A549 (cell line): ENCODE results near the gene EIF3A. TPM values are rescaled to one million over a fixed set of nuclear protein-coding genes. Genes with fewer than 3 reads are reported as not detected.
A peak's percentile ranks its signal among the peaks of the same experiment; 100 is the strongest.

Source experiments
- ATAC-seq, 2 experiments: fragments of 200-7000 bp in 1 of 2; fragments of >200 bp in 1 of 2; cut with Nextera tagmentation in 1 of 2; cut with Tn5 transposase in 1 of 2; 3 replicates each; pipeline versions ENCODE4 v1.8.0 to v1.9.1; 2018 to 2020; ENCODE audit warnings: mild to moderate bottlenecking in 1 of 2, moderate library complexity in 1 of 2
- CTCF ChIA-PET: fragments of 300-600 bp; sonication (Branson Sonifier 250); formaldehyde crosslinking; extraction: SDS; loops from one replicate; lab custom pipeline; 2021; ENCODE audit warnings: antibody characterized with exemption, inconsistent platforms; lab: Yijun Ruan, JAX
- POLR2A ChIA-PET: fragments of 350-600 bp; formaldehyde crosslinking; extraction: SDS; loops from one replicate; lab custom pipeline; 2021; ENCODE audit warnings: antibody characterized with exemption, inconsistent platforms; lab: Yijun Ruan, JAX
- DNase-seq, 2 experiments: peaks; one replicate each; pipeline versions ENCODE4 v3.0.0 to v3.0.0-alpha.2; 2011 to 2016; ENCODE audit warnings: low read depth in 1 of 2, low spot score in 1 of 2
- FAIRE-seq: peaks from 2 replicates; lab custom pipeline; 2011; peaks lifted over from hg19 to GRCh38; lab: Jason Lieb, UNC
- H3K27ac ChIP-seq, 2 experiments: fragments of >200 bp; sonication (Bioruptor Twin); formaldehyde crosslinking; 3 replicates each; pipeline ENCODE4 v1.5.1; 2016 to 2017
- H3K4me1 ChIP-seq: fragments of >200 bp; sonication (Bioruptor Twin); formaldehyde crosslinking; 3 replicates; pipeline ENCODE4 v1.6.1; 2016
- H3K4me2 ChIP-seq: fragments of >200 bp; sonication (Bioruptor Twin); formaldehyde crosslinking; 3 replicates; pipeline ENCODE4 v1.6.1; 2016
- H3K4me3 ChIP-seq: fragments of >200 bp; sonication (Bioruptor Twin); formaldehyde crosslinking; 3 replicates; pipeline ENCODE4 v1.5.1; 2016
- H3K9me3 ChIP-seq: fragments of >200 bp; sonication (Bioruptor Twin); formaldehyde crosslinking; 3 replicates; pipeline ENCODE4 v1.6.1; 2016
- BCL3 ChIP-seq: fragments of >200 bp; sonication (Bioruptor Twin); formaldehyde crosslinking; IDR thresholded peaks from 3 replicates; pipeline ENCODE4 v1.6.1; 2016
- CBX8 ChIP-seq: fragments of 200-600 bp; sonication (generic); IDR thresholded peaks from 2 replicates; pipeline ENCODE4 v1.6.1; 2016
- CHD2 ChIP-seq: fragments of 150-350 bp; IDR thresholded peaks from 2 replicates; pipeline ENCODE4 v1.6.1; 2014; ENCODE audit warnings: low read length; ENCODE audit not compliant: partially characterized antibody
- CHD4 ChIP-seq: fragments of 200-600 bp; sonication (generic); IDR thresholded peaks from 2 replicates; pipeline ENCODE4 v1.6.1; 2016; ENCODE audit warnings: antibody characterized with exemption, mild to moderate bottlenecking, borderline replicate concordance
- EHF ChIP-seq: fragments of 250-450 bp; sonication (Bioruptor Pico); IDR thresholded peaks from 2 replicates; pipeline ENCODE4 v1.5.0; 2020; ENCODE audit warnings: mild to moderate bottlenecking
- FOSL2 ChIP-seq, 2 experiments: fragments of 450-650 bp in 1 of 2; fragments of >200 bp in 1 of 2; sonication (Bioruptor Twin) in 1 of 2; formaldehyde crosslinking; IDR thresholded peaks; 2 replicates each; pipeline versions ENCODE4 v1.5.0 to v1.6.1; 2016 to 2020; ENCODE audit warnings: mild to moderate bottlenecking in 1 of 2, moderate library complexity in 1 of 2
- FOXS1 ChIP-seq: fragments of 250-450 bp; sonication (Bioruptor Pico); IDR thresholded peaks from 2 replicates; pipeline ENCODE4 v1.5.0; 2020; ENCODE audit warnings: mild to moderate bottlenecking, moderate library complexity
- GATA3 ChIP-seq: IDR thresholded peaks from 2 replicates; pipeline ENCODE4 v1.6.1; 2012; ENCODE audit warnings: borderline replicate concordance
- HOXB5 ChIP-seq: fragments of 250-450 bp; sonication (Bioruptor Pico); IDR thresholded peaks from 2 replicates; pipeline ENCODE4 v1.5.0; 2020; ENCODE audit warnings: mild to moderate bottlenecking, moderate library complexity
- KDM1A ChIP-seq: fragments of 200-600 bp; sonication (generic); IDR thresholded peaks from 2 replicates; pipeline ENCODE4 v1.6.1; 2016; ENCODE audit warnings: low read depth, mild to moderate bottlenecking
- KDM5A ChIP-seq: fragments of 200-600 bp; sonication (generic); IDR thresholded peaks from 2 replicates; pipeline ENCODE4 v1.6.1; 2016; ENCODE audit warnings: antibody characterized with exemption, mild to moderate bottlenecking
- MAFK ChIP-seq: fragments of 450-650 bp; IDR thresholded peaks from 2 replicates; pipeline ENCODE4 v1.6.1; 2014; ENCODE audit not compliant: partially characterized antibody
- NPAS2 ChIP-seq: fragments of 250-450 bp; sonication (Bioruptor Pico); IDR thresholded peaks from 2 replicates; pipeline ENCODE4 v1.8.0; 2022; ENCODE audit warnings: mild to moderate bottlenecking, moderate library complexity, borderline replicate concordance
- PHF8 ChIP-seq: fragments of 200-600 bp; sonication (generic); IDR thresholded peaks from 2 replicates; pipeline ENCODE4 v1.6.1; 2016; ENCODE audit warnings: low read depth, mild to moderate bottlenecking, antibody characterized with exemption, moderate library complexity, borderline replicate concordance
- POLR2AphosphoS2 ChIP-seq: conservative IDR thresholded peaks from 2 replicates; pipeline ENCODE4 v1.6.1; 2012; ENCODE audit warnings: low read length, improper control_type of control experiment, inconsistent platforms
- RAD21 ChIP-seq, 2 experiments: fragments of >200 bp in 1 of 2; sonication (Bioruptor Twin) in 1 of 2; formaldehyde crosslinking in 1 of 2; IDR thresholded peaks in 1 of 2; conservative IDR thresholded peaks in 1 of 2; 2 replicates in 1 of 2; 3 replicates in 1 of 2; pipeline ENCODE4 v1.6.1; 2012 to 2018; ENCODE audit warnings: inconsistent platforms in 1 of 2
- RCOR1 ChIP-seq: fragments of 150-350 bp; IDR thresholded peaks from 2 replicates; pipeline ENCODE4 v1.6.1; 2014; ENCODE audit warnings: antibody characterized with exemption, low read length, low read depth
- RFX5 ChIP-seq: fragments of 450-650 bp; IDR thresholded peaks from 2 replicates; pipeline ENCODE4 v1.7.1; 2014; ENCODE audit warnings: antibody characterized with exemption, mild to moderate bottlenecking, moderate library complexity
- RNF2 ChIP-seq: fragments of 200-600 bp; sonication (generic); IDR thresholded peaks from 2 replicates; pipeline ENCODE4 v1.6.1; 2016; ENCODE audit warnings: low read depth, mild to moderate bottlenecking, antibody characterized with exemption, moderate library complexity, borderline replicate concordance
- SMC3 ChIP-seq: fragments of >200 bp; sonication (Bioruptor Twin); formaldehyde crosslinking; IDR thresholded peaks from 3 replicates; pipeline ENCODE4 v1.6.1; 2018; ENCODE audit warnings: inconsistent platforms
- SREBF2 ChIP-seq: fragments of 450-650 bp; IDR thresholded peaks from 2 replicates; pipeline ENCODE4 v1.6.1; 2014; ENCODE audit warnings: mild to moderate bottlenecking, moderate library complexity
- TFCP2L1 ChIP-seq: fragments of 250-450 bp; sonication (Bioruptor Pico); IDR thresholded peaks from 2 replicates; pipeline ENCODE4 v1.5.0; 2021; ENCODE audit warnings: mild to moderate bottlenecking
- TP53 ChIP-seq: fragments of 250-450 bp; sonication (Bioruptor Pico); IDR thresholded peaks from 2 replicates; pipeline ENCODE4 v1.5.0; 2021; ENCODE audit warnings: mild to moderate bottlenecking, moderate library complexity
- ZC3H11A ChIP-seq: fragments of 450-650 bp; IDR thresholded peaks from 2 replicates; pipeline ENCODE4 v1.6.1; 2014; ENCODE audit warnings: antibody characterized with exemption, mild to moderate bottlenecking
- ZFP36 ChIP-seq: fragments of 450-650 bp; IDR thresholded peaks from 2 replicates; pipeline ENCODE4 v1.6.1; 2014; ENCODE audit warnings: borderline replicate concordance; ENCODE audit not compliant: partially characterized antibody
- ZNF302 ChIP-seq: fragments of 250-450 bp; sonication (Bioruptor Pico); IDR thresholded peaks from 2 replicates; pipeline ENCODE4 v1.9.0; 2021; ENCODE audit warnings: inconsistent platforms, mild to moderate bottlenecking, moderate library complexity
- ZSCAN20 ChIP-seq: fragments of 250-450 bp; sonication (Bioruptor Pico); IDR thresholded peaks from 2 replicates; pipeline ENCODE4 v1.8.0; 2022; ENCODE audit warnings: mild to moderate bottlenecking, moderate library complexity
- WGBS: methylation state at CpG from one replicate; pipeline ENCODE4 v1.1.6; 2017; ENCODE audit errors: missing lambda C conversion rate; 5-methylcytosine and 5-hydroxymethylcytosine counted together
- polyA plus RNA-seq, 4 experiments: library from polyadenylated mRNA; depleted of rRNA in 3 of 4; stranded (reverse); fragments of >200 nt; fragmentation: RNase III in 1 of 4; extraction: RNeasy Plus Mini Kit Qiagen cat#74134 plus additional on column Dnase treatment in 1 of 4; gene quantifications; 2 replicates in 3 of 4; 3 replicates in 1 of 4; pipeline ENCODE4 v1.2.3, GENCODE V29; 2011 to 2017
- TF ChIP-seq, protein P1 (sequence below): IDR thresholded peaks from 2 replicates; pipeline ENCODE4 v1.6.1; 2012
- TF ChIP-seq, protein P2 (sequence below): IDR thresholded peaks from 2 replicates; pipeline ENCODE4 v1.6.1; 2012
- TF ChIP-seq, protein P3 (sequence below): fragments of >200 bp; sonication (Bioruptor Twin); formaldehyde crosslinking; IDR thresholded peaks from 3 replicates; pipeline ENCODE4 v1.5.1; 2016

EIF3A gene
- polyA plus RNA-seq, 2 of the 4 experiments (the other 2 are of a cell fraction): 71.0 to 154 TPM

DNA sequence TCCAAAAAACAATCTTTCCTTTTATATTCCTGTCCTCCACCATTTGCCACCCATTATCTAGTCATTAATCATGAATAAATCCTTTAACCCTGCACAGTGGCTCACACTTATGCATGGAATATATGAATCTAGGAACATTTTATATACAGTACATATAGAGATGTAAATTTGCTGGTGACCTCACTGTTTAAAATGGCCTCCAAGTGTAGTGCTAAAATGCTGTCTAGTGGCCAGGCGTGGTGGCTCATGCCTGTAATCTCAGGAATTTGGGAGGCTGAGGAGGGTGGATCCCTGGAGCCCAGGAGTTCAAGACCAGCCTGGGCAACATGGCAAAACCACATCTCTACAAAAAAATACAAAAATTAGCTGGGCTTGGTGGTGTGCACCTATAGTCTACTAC is 41.5 kb downstream of the EIF3A start:
- TF ChIP-seq MAFK (no peak), RCOR1 (no peak), BCL3 (no peak), RFX5 (no peak), RAD21 (conservative IDR thresholded peaks at IDR 0.05 in 1 of 2, IDR thresholded peaks at IDR 0.05 in 1 of 2) (no peak), ZNF302 (no peak), CHD4 (no peak), NPAS2 (CRISPR knock-in tag) (no peak), KDM1A (no peak), CHD2 (no peak), EHF (CRISPR knock-in tag) (no peak), POLR2AphosphoS2 (no peak), CBX8 (no peak), FOSL2 (IDR thresholded peaks at IDR 0.05) (no peak), FOSL2 (CRISPR knock-in tag; IDR thresholded peaks at IDR 0.05) (no peak), RNF2 (no peak)
- TF ChIP-seq, protein P1, sequence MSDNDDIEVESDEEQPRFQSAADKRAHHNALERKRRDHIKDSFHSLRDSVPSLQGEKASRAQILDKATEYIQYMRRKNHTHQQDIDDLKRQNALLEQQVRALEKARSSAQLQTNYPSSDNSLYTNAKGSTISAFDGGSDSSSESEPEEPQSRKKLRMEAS: no peak
- TF ChIP-seq, protein P2, sequence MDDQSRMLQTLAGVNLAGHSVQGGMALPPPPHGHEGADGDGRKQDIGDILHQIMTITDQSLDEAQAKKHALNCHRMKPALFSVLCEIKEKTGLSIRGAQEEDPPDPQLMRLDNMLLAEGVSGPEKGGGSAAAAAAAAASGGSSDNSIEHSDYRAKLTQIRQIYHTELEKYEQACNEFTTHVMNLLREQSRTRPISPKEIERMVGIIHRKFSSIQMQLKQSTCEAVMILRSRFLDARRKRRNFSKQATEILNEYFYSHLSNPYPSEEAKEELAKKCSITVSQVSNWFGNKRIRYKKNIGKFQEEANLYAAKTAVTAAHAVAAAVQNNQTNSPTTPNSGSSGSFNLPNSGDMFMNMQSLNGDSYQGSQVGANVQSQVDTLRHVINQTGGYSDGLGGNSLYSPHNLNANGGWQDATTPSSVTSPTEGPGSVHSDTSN: no peak
- TF ChIP-seq, protein P3, sequence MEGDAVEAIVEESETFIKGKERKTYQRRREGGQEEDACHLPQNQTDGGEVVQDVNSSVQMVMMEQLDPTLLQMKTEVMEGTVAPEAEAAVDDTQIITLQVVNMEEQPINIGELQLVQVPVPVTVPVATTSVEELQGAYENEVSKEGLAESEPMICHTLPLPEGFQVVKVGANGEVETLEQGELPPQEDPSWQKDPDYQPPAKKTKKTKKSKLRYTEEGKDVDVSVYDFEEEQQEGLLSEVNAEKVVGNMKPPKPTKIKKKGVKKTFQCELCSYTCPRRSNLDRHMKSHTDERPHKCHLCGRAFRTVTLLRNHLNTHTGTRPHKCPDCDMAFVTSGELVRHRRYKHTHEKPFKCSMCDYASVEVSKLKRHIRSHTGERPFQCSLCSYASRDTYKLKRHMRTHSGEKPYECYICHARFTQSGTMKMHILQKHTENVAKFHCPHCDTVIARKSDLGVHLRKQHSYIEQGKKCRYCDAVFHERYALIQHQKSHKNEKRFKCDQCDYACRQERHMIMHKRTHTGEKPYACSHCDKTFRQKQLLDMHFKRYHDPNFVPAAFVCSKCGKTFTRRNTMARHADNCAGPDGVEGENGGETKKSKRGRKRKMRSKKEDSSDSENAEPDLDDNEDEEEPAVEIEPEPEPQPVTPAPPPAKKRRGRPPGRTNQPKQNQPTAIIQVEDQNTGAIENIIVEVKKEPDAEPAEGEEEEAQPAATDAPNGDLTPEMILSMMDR: no peak
- TF ChIP-seq, all 56 proteins: peak for 0
- WGBS: 74% methylated on average over 1 of the region's 1 CpG
- Histone ChIP-seq H3K4me1 (no peaks in the 10 kb centered on the region), H3K27ac (no peak overlapping the region), H3K9me3 (no peaks in the 10 kb centered on the region), H3K4me2 (no peak overlapping the region), H3K4me3 (no peak overlapping the region)
- ChIA-PET POLR2A (no interaction called here), CTCF (interaction anchor here (0.7 to 1.2 kb wide), 2 partner anchors 14 to 20 kb away, joined by 3 read pairs; no protein-coding TSS in a partner anchor)
- FAIRE-seq (no peak), ATAC-seq (peak; percentile 48 to 54; a peak in 4 of 6 replicates), DNase-seq (no peak)

DNA sequence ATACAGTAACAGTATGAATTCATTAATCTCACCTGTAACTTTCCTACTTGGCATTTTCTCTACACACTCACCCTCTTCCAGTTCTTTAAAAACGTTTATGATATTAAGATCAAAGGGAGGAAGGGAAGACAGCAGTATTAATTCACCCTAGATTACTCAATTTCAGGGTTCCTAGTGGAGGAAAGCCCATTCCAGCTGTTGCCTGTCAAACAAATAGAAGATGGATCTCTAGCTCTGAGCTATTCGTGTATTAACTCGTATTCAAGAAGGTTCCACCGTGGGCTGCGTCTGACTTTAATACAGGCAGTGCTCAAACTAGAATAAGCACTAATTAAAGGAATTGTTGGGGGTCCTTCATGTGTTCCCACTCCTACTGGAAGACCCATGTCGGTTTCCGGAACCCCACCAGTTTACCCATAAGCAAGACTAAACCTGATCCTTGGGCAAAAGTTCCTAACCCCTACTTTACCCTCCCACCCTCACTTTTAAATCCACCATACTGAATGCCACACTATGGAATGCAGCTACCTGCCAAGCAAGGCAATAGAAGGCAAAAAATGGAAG is 49.0 kb downstream of the EIF3A start:
- TF ChIP-seq EHF (CRISPR knock-in tag) (no peak), TFCP2L1 (CRISPR knock-in tag) (no peak), SREBF2 (no peak), KDM5A (no peak), TP53 (no peak), ZSCAN20 (no peak), SMC3 (no peak), PHF8 (no peak), ZFP36 (no peak), RCOR1 (no peak), GATA3 (no peak), MAFK (no peak), RAD21 (conservative IDR thresholded peaks at IDR 0.05 in 1 of 2, IDR thresholded peaks at IDR 0.05 in 1 of 2) (no peak), BCL3 (no peak), FOXS1 (CRISPR knock-in tag) (no peak), ZC3H11A (no peak), HOXB5 (CRISPR knock-in tag) (no peak)
- 68% methylated on average over 7 of the region's 7 CpGs for WGBS
- no peak for FAIRE-seq
- Histone ChIP-seq H3K4me3 (peak overlapping the region; percentile 83; the same call in 2 of the 3 replicates), H3K4me1 (peaks cover 16% of the 10 kb centered on the region), H3K9me3 (no peaks in the 10 kb centered on the region), H3K27ac (no peak overlapping the region), H3K4me2 (peak overlapping the region; percentile 95)
- no peak for ATAC-seq
- DNase-seq: no peak
- POLR2A ChIA-PET: interaction anchor here (1.1 to 4.0 kb wide), 3 partner anchors 22 to 277 kb away, joined by 4 to 29 read pairs (median 12); partner anchors contain the start of gene CACUL1
- CTCF ChIA-PET: interaction anchor here (0.8 to 2.7 kb wide), 7 partner anchors 8 to 32 kb away, joined by 3 to 16 read pairs (median 3); no protein-coding TSS in a partner anchor
